22Rv1 (cell line): Measurements from ENCODE around the gene NCF2.

Experiments used
- ZFX ChIP-seq: fragments of 450-650 bp; IDR thresholded peaks from 2 replicates; pipeline ENCODE4 v1.6.1; 2017; ENCODE audit warnings: antibody characterized with exemption, borderline replicate concordance
- TF ChIP-seq, protein P1 (sequence below): fragments of 450-650 bp; IDR thresholded peaks from 2 replicates; pipeline ENCODE4 v1.5.1; 2017; ENCODE audit warnings: mild to moderate bottlenecking

DNA sequence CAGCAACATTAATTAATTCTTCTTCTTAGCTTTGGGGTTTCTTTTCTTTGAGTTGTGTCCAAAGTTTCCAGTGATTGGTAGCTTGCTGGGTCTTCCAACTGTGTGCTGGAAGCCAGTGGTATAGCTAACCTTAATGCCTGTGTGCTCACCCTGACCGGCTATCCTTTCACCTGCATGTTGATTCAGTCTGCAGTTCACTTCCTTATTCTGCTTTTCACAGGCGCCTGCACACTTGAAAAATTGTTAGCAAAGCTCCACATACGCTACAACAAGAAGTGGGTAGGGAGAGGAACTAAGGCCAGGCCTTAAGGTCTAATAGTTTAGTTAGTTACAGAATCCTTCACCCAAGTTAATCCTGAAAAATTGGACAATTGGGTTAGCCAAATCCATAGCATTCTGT is 35.7 kb downstream of the NCF2 start:
- TF ChIP-seq, protein P1, sequence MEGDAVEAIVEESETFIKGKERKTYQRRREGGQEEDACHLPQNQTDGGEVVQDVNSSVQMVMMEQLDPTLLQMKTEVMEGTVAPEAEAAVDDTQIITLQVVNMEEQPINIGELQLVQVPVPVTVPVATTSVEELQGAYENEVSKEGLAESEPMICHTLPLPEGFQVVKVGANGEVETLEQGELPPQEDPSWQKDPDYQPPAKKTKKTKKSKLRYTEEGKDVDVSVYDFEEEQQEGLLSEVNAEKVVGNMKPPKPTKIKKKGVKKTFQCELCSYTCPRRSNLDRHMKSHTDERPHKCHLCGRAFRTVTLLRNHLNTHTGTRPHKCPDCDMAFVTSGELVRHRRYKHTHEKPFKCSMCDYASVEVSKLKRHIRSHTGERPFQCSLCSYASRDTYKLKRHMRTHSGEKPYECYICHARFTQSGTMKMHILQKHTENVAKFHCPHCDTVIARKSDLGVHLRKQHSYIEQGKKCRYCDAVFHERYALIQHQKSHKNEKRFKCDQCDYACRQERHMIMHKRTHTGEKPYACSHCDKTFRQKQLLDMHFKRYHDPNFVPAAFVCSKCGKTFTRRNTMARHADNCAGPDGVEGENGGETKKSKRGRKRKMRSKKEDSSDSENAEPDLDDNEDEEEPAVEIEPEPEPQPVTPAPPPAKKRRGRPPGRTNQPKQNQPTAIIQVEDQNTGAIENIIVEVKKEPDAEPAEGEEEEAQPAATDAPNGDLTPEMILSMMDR = no peak
- no peak for TF ChIP-seq ZFX
